A673 (cell line): ENCODE results near the gene STARD3. TPM values are rescaled to one million over a fixed set of nuclear protein-coding genes. Genes with fewer than 3 reads are reported as not detected.

ENCODE experiments used
- BruUV-seq: library from RNA; stranded (reverse); fragments of 400-500 nt; replicated peaks from 2 replicates; lab custom pipeline; 2021; lab: Mats Ljungman, UMichigan
- CTCF ChIA-PET: fragments of 300-600 bp; sonication (Branson Sonifier 250); formaldehyde crosslinking; loops from one replicate; lab custom pipeline; 2022; ENCODE audit warnings: antibody characterized with exemption; lab: Charles Lee
- POLR2A ChIA-PET: fragments of 300-600 bp; sonication (Branson Sonifier 250); formaldehyde crosslinking; loops from one replicate; lab custom pipeline; 2022; ENCODE audit warnings: antibody characterized with exemption; ENCODE audit not compliant: low non-redundant PET; lab: Charles Lee
- DNase-seq: peaks from one replicate; pipeline ENCODE4 v3.0.0-alpha.2; 2015; ENCODE audit warnings: low spot score
- H3K27ac ChIP-seq: fragments of 200-600 bp; sonication (generic); 2 replicates; pipeline ENCODE4 v1.5.1; 2016; ENCODE audit warnings: mixed run types, low read depth, mild to moderate bottlenecking, mixed read lengths, antibody characterized with exemption, low read length; ENCODE audit not compliant: poor library complexity, severe bottlenecking
- H3K27me3 ChIP-seq: fragments of 200-600 bp; sonication (generic); replicated peaks from 2 replicates; pipeline ENCODE4 v1.6.1; 2017; ENCODE audit warnings: mixed run types, low read depth, mild to moderate bottlenecking, mixed read lengths, antibody characterized with exemption, low read length; ENCODE audit not compliant: insufficient read depth, poor library complexity
- H3K36me3 ChIP-seq: fragments of 200-600 bp; sonication (generic); 2 replicates; pipeline ENCODE4 v1.6.1; 2016; ENCODE audit warnings: mixed run types, mild to moderate bottlenecking, mixed read lengths, antibody characterized with exemption, low read length; ENCODE audit not compliant: insufficient read depth, poor library complexity, severe bottlenecking
- H3K4me1 ChIP-seq: fragments of 200-600 bp; sonication (generic); 2 replicates; pipeline ENCODE4 v1.6.1; 2017; ENCODE audit warnings: mixed run types, mild to moderate bottlenecking, mixed read lengths, antibody characterized with exemption, low read length; ENCODE audit not compliant: insufficient read depth, poor library complexity, severe bottlenecking
- H3K4me3 ChIP-seq: fragments of 200-600 bp; sonication (generic); 2 replicates; pipeline ENCODE4 v1.5.1; 2016; ENCODE audit warnings: low read depth, mixed run types, mild to moderate bottlenecking, mixed read lengths, low read length; ENCODE audit not compliant: poor library complexity, severe bottlenecking
- H3K9me3 ChIP-seq: fragments of 200-600 bp; sonication (generic); 2 replicates; pipeline ENCODE4 v1.6.1; 2016; ENCODE audit warnings: mixed run types, low read depth, mild to moderate bottlenecking, mixed read lengths, antibody characterized with exemption, low read length; ENCODE audit not compliant: poor library complexity, severe bottlenecking
- EZH2 ChIP-seq: fragments of 200-600 bp; sonication (generic); IDR thresholded peaks from 2 replicates; pipeline ENCODE4 v1.6.1; 2017; ENCODE audit warnings: borderline replicate concordance, low read depth, mild to moderate bottlenecking, mixed read lengths, antibody characterized with exemption, low read length; ENCODE audit not compliant: poor library complexity, severe bottlenecking
- intact Hi-C: fragments of 100-400 bp; cut with micrococcal nuclease; formaldehyde crosslinking; loops from one replicate; pipeline ENCODE4 v1.10.0; 2022; ENCODE audit not compliant: unreplicated experiment
- total RNA-seq: library from RNA; stranded (reverse); gene quantifications from 2 replicates; pipeline ENCODE4 v1.2.3, GENCODE V29; 2021
- TF ChIP-seq, protein P1 (sequence below): fragments of 300-800, 200-600 bp; sonication (generic); conservative IDR thresholded peaks from 2 replicates; pipeline ENCODE4 v1.5.1; 2017; ENCODE audit warnings: low read depth, mild to moderate bottlenecking, antibody characterized with exemption, low read length, moderate library complexity, mixed read lengths

STARD3 gene
- total RNA-seq, 1 experiment from 2014 or later: 21.3 TPM

DNA sequence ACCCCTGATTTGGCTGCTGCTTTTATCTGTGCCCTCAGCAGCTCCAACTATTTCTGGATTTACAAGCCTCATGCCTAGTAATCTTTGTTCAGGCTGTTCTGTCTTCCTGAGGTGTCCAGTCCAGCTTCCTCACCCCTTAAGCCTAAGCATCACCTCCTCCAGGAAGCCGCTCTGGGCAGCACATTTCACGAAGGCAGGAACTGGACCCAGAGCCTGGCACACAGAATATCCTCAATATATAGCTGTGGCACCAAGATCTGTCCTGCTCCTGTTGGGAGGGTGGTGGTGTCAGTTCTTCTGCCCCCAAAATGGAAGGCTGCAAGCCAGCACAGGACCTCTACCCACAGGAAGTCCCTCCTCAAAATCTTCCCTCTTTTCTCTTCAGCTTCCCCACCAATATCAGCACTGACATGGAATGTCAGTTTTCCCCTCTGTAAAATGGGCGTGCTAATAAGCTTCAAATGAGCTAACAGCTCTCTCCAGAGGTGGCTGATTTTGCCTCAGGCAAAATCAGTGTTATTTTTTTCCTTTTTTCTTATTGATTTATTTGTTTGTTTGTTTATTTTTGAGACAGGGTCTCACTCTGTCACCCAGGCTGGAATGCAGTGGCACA is 22.3 kb upstream of the STARD3 start:
- no peak for DNase-seq
- H3K4me3 ChIP-seq: no peak overlapping the region
- H3K27ac ChIP-seq: no peak overlapping the region
- POLR2A ChIA-PET: no interaction called here
- CTCF ChIA-PET: no interaction called here
- no peaks in the 10 kb centered on the region for H3K36me3 ChIP-seq
- TF ChIP-seq, protein P1, sequence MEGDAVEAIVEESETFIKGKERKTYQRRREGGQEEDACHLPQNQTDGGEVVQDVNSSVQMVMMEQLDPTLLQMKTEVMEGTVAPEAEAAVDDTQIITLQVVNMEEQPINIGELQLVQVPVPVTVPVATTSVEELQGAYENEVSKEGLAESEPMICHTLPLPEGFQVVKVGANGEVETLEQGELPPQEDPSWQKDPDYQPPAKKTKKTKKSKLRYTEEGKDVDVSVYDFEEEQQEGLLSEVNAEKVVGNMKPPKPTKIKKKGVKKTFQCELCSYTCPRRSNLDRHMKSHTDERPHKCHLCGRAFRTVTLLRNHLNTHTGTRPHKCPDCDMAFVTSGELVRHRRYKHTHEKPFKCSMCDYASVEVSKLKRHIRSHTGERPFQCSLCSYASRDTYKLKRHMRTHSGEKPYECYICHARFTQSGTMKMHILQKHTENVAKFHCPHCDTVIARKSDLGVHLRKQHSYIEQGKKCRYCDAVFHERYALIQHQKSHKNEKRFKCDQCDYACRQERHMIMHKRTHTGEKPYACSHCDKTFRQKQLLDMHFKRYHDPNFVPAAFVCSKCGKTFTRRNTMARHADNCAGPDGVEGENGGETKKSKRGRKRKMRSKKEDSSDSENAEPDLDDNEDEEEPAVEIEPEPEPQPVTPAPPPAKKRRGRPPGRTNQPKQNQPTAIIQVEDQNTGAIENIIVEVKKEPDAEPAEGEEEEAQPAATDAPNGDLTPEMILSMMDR: no peak
- TF ChIP-seq EZH2: no peak
- BruUV-seq: no TSS peak
- no peaks in the 10 kb centered on the region for H3K27me3 ChIP-seq
- no peaks in the 10 kb centered on the region for H3K4me1 ChIP-seq
- no peaks in the 10 kb centered on the region for H3K9me3 ChIP-seq
- intact Hi-C loops: no loop called here

DNA sequence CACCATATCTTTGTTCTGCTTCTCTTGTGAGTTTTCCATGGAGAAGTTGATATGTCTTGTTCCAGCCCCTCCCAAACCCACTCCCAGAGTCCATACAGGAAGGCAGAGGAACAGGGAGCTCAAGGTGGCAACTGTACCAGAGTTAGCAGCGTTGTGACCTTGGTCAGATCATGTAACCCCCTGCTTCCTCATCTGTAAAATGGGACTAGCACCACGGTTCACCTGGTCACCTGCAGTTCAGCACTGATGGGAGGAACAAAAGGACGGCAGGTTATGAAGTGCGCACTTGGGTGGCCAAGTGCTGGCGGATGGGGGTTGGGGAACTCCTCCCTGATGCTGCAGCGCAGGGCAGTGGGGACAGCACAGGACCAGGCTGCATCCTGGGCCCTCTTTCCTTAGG is 21.5 kb upstream of the STARD3 start:
- no peaks in the 10 kb centered on the region for H3K36me3 ChIP-seq
- no peaks in the 10 kb centered on the region for H3K4me1 ChIP-seq
- ChIA-PET CTCF (no interaction called here), POLR2A (no interaction called here)
- no TSS peak for BruUV-seq
- no peaks in the 10 kb centered on the region for H3K9me3 ChIP-seq
- H3K27me3 ChIP-seq: no peaks in the 10 kb centered on the region
- no peak for DNase-seq
- intact Hi-C loops: no loop called here
- no peak overlapping the region for H3K27ac ChIP-seq
- no peak overlapping the region for H3K4me3 ChIP-seq
- TF ChIP-seq EZH2: no peak
- TF ChIP-seq, protein P1: no peak

DNA sequence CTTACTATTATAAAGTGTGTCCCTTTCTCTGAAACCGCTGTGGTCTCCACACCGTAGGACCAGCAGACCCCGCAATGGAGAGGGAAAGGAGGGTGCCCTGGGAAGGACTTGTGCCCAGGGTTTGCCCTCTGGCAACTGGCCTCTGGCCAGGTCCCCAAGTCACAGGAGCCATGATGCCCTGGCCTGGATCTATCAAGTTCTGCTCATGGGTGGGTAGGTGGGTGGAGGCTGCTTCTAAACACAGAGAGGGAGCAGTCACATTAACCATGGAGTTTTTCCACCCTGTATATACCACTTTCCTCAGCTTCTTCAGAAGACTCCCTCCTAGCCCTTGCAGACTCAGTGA is 19.9 kb upstream of the STARD3 start:
- H3K27ac ChIP-seq: no peak overlapping the region
- DNase-seq: no peak
- H3K4me1 ChIP-seq: no peaks in the 10 kb centered on the region
- no peaks in the 10 kb centered on the region for H3K9me3 ChIP-seq
- TF ChIP-seq EZH2: no peak
- TF ChIP-seq, protein P1: no peak
- H3K36me3 ChIP-seq: no peaks in the 10 kb centered on the region
- no peak overlapping the region for H3K4me3 ChIP-seq
- POLR2A ChIA-PET: no interaction called here
- CTCF ChIA-PET: no interaction called here
- intact Hi-C loops: no loop called here
- H3K27me3 ChIP-seq: no peaks in the 10 kb centered on the region
- no TSS peak for BruUV-seq
